NCI-H1694 (cell line): ENCODE results near the gene SLC22A23.

Experiments used
- DNase-seq: peaks from one replicate; lab custom pipeline; 2025; lab: John Stamatoyannopoulos, UW

SLC22A23 gene

DNA sequence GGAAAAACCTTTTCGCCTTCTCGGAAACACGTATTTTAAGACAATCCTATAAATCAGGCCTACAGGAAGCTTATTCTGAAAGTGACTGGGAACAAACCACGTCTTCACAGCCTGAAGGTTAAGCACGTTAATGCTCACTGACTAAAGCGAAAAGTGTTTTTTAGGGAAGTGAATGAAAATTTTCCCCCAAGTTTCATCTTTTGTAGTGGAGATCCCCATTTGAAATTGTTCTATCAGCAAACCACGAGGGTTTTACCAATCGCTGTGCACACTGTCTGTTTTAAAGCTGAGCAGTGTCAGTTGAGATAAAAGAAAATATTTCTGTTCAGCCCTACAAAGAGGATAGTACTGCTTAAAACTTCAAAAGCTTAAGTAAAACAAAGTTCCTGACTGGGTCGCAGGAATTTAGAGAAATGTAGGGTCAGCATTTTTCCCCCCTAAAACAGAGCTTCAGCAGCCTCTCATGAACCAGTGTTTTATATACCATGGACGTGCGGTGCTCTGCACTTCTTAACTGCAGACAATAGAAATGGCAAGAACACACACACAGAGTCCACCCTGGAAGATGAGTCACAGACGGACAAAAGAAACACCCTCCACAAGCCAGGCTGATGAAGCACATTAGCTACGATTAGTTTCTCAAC lies 34.9 kb downstream of the SLC22A23 start:
- DNase-seq: no peak

DNA sequence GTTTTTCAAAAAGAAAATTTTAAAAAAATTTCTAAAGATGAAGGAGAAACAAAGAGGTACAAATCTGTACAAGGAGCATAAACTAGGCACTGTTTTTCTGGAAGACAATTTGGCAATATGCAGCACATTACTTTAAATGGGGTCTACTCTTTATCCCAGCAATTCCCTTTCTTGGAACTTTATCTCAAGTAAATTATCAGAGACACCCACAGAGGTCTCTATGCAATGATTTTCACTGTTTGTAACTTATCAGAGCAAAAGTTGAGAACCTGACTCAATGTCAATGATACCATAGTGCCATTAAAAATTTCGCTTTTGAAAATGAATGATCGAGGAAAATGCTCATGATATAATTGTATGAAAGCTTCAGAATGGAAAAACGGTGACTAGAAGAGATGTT lies 35.7 kb downstream of the SLC22A23 start:
- no peak for DNase-seq

DNA sequence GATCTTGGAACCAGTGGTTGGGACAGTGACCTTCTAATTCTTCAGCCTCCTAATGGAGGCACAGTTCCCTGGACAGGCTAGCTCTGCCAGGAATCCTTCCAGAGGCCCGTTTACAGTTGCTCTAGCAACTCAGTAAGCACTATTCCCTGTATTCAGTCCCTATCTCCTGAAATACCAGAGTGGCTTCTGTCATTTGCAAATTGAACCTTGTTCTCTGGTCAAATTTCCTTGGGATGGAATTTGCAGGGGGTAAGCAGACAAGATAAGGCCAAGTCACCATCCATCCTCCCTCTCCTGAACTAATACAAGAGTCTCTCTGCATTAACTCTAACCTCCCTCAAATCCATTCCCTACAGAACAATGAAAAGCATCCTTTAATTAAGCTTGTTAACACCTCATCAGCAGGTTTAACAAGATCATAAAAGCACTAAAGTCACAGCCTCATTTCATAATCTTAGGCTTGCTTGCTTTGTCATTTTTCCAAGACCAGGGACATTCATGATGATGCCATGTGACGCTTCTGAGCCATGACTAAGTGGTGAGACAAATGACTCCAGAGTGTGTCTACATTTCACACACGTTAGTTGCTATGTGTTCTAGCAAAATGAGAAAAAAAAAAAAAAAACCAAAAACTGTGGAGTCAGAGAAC lies 37.1 kb downstream of the SLC22A23 start:
- DNase-seq: no peak

DNA sequence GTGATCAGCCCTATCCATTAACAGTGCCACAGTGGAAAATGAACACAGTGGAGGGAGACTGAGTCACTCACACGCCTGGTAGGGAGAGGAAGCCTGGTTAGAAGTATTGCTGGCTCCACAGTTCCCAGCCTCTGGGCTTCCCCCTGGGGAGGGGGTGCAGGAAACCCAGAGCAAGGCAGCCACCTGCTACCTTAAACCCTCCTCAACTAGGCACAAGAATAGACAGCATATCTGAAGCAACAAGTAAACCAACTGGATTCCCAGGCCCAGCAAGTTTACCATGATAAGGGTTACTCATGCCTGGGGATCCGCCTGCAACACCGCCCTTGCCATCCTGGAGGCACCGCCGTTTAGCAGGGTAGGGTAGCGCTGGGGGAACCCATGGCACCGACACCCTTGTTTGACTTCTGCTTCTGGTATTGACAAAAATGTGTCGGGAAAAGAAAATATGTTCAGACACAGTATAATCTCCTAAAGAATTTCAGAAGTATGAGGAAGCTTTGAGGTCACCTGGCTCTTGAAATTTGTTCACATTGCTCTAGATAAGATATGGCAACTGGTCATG lies 38.3 kb downstream of the SLC22A23 start:
- DNase-seq: no peak

DNA sequence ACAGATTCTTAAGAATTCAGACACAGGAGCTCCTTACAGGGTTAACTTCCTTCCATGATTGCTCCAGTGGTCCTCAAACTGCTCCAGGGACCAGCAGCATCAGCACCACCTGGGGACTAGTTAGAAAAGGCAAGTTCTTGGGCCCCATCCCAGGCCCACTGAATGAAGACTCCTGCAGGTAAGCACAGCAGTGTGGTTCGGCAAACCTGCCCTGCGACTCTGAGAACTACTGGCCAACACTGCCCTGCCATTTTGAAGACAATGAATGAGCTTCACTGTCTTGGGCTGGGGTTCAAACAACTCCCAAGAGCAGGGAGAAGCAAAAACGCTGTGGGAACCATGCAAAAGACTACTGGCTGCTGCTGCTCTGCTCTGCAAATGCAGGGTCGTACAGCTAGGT lies 39.4 kb downstream of the SLC22A23 start:
- DNase-seq: no peak

DNA sequence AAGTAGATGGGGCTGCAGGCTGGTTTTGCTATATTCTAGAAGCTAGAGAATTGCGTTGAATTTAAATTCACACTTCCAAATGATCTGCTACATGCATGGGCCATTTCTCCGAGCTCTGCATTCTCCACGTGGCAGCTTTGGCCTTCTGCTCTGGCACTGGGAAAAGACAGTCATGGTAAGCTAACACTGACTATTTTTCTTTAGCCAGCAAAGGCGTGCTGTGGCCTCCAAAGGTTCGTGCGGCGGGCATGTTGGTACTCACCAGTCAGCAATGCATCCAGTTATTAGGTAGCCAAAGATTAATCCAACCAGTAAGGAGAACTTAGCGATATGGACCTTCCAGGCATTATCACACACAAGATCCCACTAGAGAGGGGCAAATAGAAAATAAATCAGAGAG lies 41.4 kb downstream of the SLC22A23 start:
- DNase-seq: no peak

DNA sequence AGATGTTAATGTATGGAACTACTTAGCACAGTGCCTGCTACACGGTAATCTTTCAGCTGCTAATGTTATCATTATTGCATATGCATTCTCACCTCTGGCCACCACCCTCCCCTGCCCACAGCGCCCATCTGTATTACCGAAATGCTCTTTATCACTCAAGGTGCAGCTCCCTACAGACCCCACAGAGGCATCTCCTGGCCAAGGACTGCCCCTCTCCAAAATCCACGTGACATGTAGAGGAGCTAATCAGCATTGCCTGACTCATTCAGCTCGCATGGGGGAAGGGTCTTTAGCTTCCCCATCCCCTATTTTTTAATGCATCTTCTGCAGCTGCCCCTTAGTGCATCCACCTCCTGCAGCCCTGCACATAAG lies 41.8 kb downstream of the SLC22A23 start:
- no peak for DNase-seq

DNA sequence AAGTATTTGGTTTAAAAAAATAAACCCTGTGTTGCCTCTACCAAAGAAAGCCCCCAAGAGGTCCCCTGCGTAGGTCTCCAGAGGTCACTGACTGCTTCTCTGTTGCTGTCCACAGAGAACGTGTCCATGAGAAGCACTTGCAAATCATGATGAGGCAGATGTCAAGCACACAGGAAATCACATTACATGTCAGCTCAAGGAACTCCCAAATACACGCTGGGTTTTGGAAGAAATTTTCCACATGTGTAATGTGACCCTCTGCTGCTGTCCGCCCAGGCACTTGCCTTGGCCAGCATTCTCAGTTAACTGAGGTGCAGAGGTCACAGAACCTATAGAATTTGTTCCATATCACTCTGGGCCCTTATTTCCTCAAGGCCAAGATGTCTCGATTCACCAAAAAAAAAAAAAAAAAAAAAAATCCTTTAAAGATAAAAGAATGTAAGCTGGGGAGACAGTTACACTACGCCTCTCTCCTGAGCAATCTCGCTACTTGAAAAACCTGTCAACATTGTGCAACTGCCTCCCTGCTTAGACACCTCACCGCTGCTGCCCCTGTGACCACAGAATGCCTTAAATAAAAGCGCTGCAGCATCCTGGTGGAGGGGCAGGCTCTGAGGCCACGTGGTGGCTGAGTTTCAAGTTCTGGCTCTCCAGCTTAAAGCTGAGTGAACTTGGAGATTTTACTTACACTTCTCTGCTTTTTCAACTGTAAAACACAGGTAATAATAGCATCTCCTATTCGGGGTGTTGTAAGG lies 42.3 kb downstream of the SLC22A23 start:
- no peak for DNase-seq

DNA sequence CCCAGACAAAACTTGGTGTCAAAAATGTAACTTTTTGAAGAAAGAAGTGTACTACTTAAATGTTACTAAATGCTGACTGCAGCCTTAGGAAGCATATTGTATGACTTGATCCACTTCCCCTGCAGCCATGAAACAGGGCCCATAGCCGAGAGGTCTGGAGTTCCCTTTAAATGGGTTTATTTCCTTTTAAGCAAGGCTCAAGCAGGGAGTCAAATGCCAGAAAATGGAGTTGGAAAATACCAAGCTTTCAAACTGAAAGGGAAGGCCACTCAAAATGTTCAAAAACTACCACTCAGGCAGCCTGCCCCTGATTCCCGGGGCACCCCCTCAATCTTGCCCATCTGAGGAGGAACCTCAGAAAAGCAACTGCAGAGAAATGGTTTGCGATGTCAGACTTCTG lies 43.3 kb downstream of the SLC22A23 start:
- no peak for DNase-seq

DNA sequence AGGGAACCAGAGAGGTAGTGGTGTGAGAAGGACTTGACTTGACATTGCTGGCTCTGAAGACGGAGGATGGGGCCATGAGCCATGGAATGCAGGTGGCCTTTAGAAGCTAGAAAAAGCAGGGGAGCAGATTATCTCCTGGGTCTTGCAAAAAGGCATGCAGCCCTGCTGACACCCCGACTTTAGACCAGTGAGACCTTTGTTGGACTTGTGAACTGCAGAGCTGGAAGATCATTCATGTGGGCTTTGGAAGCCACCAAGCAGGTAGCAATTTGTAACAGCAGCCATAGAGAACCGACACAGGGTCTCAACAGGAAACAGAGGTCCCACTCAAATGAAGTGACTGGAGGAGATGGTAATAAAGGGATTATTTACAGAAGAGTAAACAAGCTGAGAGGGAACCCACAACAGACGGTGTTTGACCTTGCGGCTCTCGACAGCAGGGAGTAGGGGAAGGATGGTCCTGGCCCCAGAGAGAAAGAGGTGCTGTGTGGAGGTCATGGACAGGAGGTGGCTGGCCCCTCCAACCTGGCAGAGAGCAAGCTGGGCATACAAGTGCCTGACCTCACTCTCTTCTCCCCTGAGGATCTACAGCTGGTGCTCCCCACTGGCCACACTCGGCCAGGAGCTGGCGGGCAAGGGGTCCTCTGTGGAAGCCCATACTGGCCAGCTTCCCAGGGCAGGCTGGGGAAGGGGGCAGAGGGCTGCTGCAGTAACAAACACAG lies 43.9 kb downstream of the SLC22A23 start:
- DNase-seq: no peak

DNA sequence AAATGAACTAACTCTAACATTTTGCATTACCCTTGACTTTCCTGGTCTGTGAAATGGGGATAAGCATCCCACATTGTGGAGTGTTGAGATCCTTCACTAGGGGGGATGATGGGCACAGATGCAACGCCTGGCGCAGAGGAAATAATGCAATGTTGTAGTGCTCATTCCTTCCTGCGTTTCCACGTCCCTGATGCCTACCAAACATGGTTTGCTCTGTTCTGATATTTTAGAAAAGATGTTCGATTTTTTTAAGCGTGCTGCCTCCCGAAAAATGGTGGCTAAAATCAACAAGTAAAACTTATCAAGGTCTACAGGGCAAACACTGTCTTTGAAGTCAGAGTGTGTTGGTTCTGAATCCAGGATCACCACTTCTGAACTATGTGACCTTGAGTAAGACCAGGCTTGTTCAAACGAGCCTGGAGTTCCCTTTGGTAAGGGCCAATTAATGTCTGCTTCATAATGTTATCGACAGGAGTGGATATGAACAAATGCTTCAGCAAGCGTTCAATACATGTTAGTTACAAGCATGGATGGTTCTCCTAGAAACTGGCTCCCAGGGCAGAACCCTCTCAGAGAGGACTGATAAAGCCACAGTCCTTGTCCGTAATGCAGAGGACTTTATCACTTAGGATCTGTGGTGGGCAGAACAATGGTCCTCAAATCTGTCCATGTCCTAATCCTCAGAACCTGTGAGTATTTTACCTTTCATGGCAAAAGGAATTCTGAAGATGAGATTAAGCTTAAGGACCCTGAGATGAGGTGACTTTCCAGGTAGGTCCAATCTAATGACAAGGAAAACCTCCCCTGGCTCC lies 44.7 kb downstream of the SLC22A23 start:
- DNase-seq: no peak

DNA sequence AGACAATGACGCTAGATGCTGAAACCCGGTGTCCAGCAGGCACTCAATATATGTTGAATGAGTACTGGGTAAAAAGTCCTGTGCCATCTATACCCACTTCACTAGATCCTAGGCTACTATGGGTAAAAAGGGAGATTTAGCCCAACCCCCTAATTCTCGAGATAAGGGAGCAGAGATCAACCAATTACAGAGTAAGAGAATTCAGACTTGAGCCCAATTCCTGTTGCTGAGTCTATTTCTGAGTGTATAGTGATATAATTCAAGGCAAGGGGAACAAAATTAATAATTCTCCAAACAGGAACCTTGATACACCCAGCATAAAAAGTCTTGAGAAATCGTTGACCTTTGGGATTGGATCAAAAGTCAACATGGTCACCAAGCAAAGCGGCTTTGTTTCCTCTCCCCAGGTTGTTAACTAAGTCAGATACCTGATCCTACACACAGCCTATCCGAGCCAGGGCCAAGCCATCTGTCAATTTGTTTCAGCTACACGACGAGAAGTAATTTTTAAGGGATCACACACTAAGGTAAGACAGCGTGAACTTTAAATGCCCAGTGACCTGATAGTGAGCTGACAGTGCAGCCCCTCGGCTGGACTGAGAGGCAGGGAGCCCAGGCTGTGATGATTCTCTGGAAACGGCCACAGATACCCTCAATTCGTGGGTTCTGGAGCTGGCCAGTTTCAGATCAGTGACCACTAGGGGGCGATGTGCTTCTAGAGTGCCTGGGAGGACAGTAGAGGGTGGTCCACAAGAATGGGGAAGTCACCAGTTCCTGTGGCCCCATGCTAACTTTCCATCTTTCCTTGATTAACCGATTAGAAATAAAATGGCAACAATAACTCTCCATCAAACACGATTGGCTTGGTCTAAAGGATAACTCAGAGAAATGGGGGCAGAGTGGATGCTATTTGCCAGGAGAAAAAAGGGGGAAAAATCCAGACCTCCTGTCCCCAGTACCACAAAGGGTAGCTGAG lies 46.2 kb downstream of the SLC22A23 start:
- DNase-seq: peak; percentile 38

DNA sequence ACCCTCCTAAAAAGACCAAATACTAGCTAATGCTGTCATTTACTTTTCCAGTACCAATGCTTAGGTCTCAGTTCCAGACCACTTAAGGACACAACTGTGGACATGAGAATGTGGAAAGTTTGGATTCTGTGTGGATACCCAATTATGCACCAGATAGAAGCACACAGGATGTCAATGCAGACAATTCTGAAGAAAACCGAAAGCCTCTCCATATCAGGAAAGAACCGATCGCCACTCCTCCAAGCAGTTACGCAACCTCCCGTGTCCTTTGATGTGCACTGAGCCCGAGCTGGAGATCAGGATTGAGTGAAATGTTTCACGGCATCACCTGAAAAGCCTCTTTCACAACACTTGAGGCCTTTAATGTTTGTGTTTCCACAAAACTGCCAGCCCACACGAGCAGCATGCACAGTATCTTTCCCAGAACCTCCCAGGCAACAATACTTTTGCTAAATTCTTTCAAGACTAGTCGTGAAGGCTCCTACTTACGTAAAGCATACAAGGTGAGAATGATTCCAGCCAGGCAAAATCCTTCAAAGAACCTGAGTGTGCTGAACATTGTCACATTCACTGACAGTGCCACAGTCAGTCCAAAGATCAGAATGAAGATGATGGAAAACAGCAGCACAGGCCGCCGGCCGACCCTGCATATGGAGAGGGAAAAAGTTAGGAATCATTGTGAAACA lies 47.0 kb downstream of the SLC22A23 start:
- no peak for DNase-seq

DNA sequence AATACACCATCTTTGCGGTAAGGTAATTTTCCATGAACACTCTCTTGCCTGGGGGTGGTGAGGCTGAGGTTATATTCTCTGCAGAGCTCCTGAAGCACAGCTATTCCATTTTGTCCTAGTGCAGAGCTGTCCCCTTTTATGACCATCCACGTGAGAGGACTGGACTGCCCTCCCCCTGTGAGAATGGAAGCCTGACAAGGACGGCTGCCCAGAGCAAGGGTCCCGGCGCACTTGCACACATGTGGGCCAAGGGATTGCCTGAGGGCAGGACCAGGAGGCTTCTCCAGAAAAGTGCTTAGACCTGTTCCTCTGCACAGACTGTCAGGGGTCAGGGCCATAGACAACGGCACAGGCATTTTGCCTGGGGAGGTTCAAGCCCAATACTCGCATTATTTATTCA lies 48.2 kb downstream of the SLC22A23 start:
- DNase-seq: no peak

DNA sequence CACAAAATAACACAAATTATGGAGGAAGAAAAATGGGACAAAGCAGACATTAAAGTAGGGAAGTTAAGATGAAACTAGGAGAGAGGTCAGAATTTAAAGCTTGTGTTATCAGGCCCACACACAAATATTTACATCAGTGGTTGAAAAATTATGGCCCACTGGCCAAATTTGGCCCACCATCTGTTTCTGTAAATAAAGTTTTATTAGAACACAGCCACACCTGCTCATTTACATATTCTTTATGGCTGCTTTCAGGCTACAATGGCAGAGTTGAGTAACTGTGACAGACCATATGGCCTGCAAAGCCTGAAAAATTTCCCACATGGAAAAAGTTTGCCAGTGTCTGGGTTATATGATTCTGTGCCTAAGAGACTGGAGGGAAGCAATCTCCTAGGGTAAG lies 49.0 kb downstream of the SLC22A23 start:
- no peak for DNase-seq

DNA sequence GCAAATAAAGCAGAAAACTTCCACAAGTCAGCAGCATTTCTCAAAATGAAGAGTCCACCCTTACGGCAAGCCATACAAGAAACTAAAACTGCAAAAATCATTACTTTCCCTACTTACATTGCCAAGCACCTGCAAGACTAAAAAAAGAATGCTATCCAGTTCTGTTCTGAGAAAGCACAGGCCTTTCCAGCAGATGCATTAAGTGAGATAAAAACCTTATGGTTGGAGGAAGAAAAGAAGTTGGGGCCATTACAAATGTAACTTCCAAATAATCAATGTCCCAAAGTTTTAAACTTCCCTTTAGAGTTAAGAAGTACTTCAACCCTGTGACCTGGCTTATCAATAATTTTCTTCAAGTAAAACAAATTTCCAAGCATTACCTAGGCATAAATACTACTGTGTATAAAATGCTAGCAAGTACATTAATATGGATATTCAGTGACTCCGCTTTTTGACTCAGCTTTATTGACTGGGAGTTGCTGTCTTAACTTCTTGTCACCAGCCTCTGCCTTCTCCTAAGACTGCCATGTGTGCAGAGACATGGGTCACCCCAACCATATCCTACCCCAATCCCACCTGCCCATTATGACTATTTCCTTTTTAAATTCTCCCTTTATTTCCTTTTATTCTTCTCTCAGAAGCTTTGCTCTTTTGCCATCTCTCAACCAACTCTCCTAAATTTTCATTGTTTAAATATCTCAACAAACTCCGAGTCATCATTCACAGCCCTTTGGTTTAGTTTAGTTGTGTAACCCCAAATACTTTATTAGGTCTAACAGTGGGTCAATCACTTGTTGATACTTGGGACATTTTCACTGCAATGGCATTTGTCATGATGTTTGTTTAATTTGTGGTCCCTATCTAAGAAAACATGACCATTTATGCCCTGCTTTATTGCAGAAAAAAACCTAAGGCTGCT lies 49.7 kb downstream of the SLC22A23 start:
- DNase-seq: no peak

DNA sequence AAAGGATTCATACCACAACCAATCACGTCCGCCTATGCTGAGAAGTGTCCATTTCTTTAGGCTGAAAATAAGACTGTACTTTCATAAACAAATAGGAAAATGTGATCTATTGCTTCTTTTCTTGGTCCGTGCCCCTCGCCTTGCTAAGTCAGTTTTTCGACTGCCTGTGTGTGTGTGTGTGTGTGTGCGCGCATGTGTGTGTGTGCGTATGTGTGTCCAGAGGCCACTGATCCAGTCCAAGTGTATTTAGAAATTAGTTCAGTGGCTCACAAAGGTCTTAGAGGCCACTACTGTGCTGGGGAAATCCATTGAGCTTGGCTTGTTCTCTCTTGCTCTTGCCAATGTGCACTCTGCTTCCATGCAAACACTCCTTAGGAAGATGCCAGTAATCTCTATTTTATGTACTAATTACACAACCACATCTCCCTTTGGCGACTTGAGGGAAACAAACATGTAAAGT lies 50.5 kb downstream of the SLC22A23 start:
- DNase-seq: no peak

DNA sequence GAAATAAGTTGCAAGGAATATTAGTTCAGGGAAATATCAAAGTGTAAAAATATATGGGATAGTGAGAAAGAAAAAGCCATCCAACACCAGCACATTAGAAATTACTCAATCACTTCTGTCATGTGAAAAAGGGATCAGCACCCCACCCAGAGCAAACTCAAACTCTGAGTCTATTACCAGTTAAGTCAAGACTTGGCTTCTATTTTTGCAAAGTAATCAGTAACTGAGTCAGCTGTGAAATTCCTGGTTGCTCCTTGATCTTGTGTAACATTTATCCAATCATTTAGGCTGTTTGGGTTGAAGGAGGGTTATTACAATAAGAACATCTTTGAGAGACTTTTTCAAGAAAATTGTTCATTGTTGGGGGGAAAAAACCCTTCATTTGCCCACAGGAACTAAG lies 51.2 kb downstream of the SLC22A23 start:
- DNase-seq: no peak

DNA sequence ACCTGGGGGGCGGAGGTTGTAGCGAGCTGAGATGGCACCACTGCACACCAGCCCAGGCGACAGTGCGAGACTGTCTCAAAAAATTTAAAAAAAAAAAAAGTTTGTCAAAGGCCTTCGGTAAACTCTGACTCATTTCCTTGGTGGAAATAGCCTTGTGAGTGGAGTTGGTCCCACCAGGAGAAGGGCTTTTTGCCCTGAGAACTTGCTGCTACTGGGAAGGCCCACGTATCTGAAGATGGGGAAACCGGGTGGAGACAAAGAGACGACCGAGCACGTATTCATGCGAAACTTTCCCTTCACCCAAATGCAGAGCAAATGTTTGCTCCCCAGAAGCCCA lies 51.7 kb downstream of the SLC22A23 start:
- DNase-seq: no peak
